Colonic mucosa (tissue), 4 donors: Measurements from ENCODE around the gene RBP2. TPM values are rescaled to one million over a fixed set of nuclear protein-coding genes. Genes with fewer than 3 reads are reported as not detected.

Experiments
- DNase-seq: peaks from one replicate; pipeline ENCODE4 v3.0.0-alpha.2; 2020
- H3K27ac ChIP-seq: fragments of 200-600 bp; one replicate; pipeline ENCODE4 v1.8.0; 2021
- H3K27me3 ChIP-seq: fragments of 200-600 bp; one replicate; pipeline ENCODE4 v1.8.0; 2021
- H3K36me3 ChIP-seq: fragments of 200-600 bp; one replicate; pipeline ENCODE4 v1.8.0; 2021
- H3K4me1 ChIP-seq: fragments of 200-600 bp; one replicate; pipeline ENCODE4 v1.8.0; 2021; ENCODE audit warnings: mild to moderate bottlenecking
- H3K4me3 ChIP-seq: fragments of 200-600 bp; one replicate; pipeline ENCODE4 v1.8.0; 2021
- H3K9ac ChIP-seq, 2 donors: one replicate each; pipeline ENCODE4 v1.7.0; 2013; ENCODE audit warnings: control low read depth in 2 of 2, low read depth in 2 of 2, low read length in 2 of 2
- H3K9me3 ChIP-seq: fragments of 200-600 bp; one replicate; pipeline ENCODE4 v1.8.0; 2021
- CTCF ChIP-seq: fragments of 200-600 bp; IDR thresholded peaks from one replicate; pipeline ENCODE4 v1.8.0; 2022; ENCODE audit warnings: antibody characterized with exemption, mild to moderate bottlenecking
- intact Hi-C: fragments of 100-400 bp; cut with DNase I; formaldehyde crosslinking; loops from one replicate; pipeline ENCODE4 v1.14.1; 2022
- total RNA-seq, 2 donors: library from RNA; stranded (reverse); fragmentation: NEBNext Ultra II Directional in 1 of 2; extraction: Animal tissue kit (Norgen Biotek cat#: 25700) in 1 of 2; gene quantifications; one replicate each; pipeline ENCODE4 v1.2.1, GENCODE V29; 2021
- donor health status: healthy.
- donor health status: DM: no; HTN: no; CAD: no.
- donor health status: DM: no; HTN: no; CAD: no.

Gene RBP2
- total RNA-seq, 2 donors from 2014 or later, result 1.4 to 3.1 TPM

- Histone ChIP-seq H3K27ac (no peak overlapping the region), H3K27me3 (no peaks in the 10 kb centered on the region), H3K9me3 (no peaks in the 10 kb centered on the region), H3K4me3 (no peak overlapping the region), H3K4me1 (no peaks in the 10 kb centered on the region), H3K36me3 (no peaks in the 10 kb centered on the region), H3K9ac (no peak overlapping the region)
- no peak for TF ChIP-seq CTCF
- DNase-seq, result no peak
- intact Hi-C loops, result no loop called here
These were observed 22.0 kb downstream of the RBP2 start for GRCh38 chr3:139454346-139454745.

DNA sequence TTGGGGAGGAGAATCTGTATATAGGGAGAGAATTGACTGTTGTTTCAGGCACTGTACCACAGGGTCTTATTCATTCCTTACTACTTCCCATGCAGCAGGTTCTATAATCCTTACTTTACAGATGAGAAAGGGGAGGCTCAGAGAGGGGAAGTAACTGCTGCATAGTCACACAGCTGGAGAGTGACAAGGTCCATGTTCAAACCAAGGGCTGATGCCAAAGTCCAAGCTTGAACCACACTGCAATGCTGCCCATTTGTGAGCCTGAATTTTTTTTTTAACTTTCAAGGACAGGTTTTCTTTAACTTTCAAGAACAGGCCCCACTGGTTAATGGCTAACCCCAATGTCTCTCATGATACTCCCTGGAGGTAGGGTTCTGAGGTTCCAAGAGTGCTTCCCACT is 26.2 kb downstream of the RBP2 start:
- Histone ChIP-seq H3K36me3 (no peaks in the 10 kb centered on the region), H3K27me3 (no peaks in the 10 kb centered on the region), H3K4me3 (no peak overlapping the region), H3K27ac (no peak overlapping the region), H3K9ac (no peak overlapping the region), H3K4me1 (no peaks in the 10 kb centered on the region), H3K9me3 (no peaks in the 10 kb centered on the region)
- DNase-seq, result no peak
- TF ChIP-seq CTCF, result no peak
- intact Hi-C loops, result no loop called here

DNA sequence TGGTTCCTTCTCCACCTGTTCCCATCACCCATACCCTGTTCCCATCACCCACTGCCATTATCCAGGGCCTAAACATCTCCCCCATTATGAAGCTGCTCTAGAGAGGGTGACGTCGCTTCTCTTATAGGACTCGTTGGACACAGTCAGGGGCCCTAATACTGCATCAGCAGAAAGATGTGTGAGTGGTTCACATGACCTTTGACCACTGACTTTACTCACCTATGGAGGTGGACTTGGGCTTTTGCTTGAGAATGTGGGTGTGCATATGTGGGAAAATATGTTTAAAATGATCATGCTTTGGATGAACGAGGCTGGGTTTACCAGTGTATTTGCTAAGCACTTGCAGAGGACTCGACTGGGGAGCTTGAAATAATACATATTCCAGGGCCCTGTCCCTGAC is 26.8 kb downstream of the RBP2 start:
- Histone ChIP-seq H3K27ac (no peak overlapping the region), H3K9me3 (no peaks in the 10 kb centered on the region), H3K4me3 (no peak overlapping the region), H3K9ac (no peak overlapping the region), H3K36me3 (no peaks in the 10 kb centered on the region), H3K4me1 (no peaks in the 10 kb centered on the region), H3K27me3 (no peaks in the 10 kb centered on the region)
- intact Hi-C loops, result no loop called here
- TF ChIP-seq CTCF, result no peak
- no peak for DNase-seq

DNA sequence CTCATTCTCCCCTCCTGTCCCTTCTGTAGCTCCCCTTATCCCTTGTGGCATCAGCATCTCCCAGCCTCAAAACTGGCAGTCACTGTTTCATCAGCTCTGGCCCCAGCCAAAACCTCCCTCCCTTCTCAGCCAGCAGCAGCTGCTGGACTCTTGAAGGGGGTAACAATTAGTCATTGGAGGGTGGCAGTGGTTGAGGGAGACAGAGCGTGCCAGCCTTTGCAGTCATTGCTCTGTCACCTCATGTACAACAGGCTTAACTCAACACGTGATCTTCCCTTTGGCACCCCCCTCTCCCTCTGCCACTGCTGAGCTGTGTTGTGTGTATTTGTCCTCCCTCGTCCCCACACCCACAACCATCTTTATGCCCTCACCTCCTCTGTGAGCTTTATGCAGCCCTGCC is 28.2 kb downstream of the RBP2 start:
- Histone ChIP-seq H3K36me3 (no peaks in the 10 kb centered on the region), H3K9me3 (no peaks in the 10 kb centered on the region), H3K4me1 (no peaks in the 10 kb centered on the region), H3K4me3 (no peak overlapping the region), H3K27ac (no peak overlapping the region), H3K9ac (no peak overlapping the region), H3K27me3 (no peaks in the 10 kb centered on the region)
- intact Hi-C loops, result no loop called here
- no peak for TF ChIP-seq CTCF
- DNase-seq, result no peak

- H3K4me1 ChIP-seq, result no peaks in the 10 kb centered on the region
- DNase-seq, result no peak
These were observed 28.8 kb downstream of the RBP2 start for GRCh38 chr3:139447486-139447885.

More at GRCh38 chr3:139447486-139447885, 28.8 kb downstream of the RBP2 start:
- H3K9ac ChIP-seq, result no peak overlapping the region
- intact Hi-C loops, result no loop called here
- TF ChIP-seq CTCF, result no peak
- no peak overlapping the region for H3K4me3 ChIP-seq
- H3K36me3 ChIP-seq, result no peaks in the 10 kb centered on the region
- no peaks in the 10 kb centered on the region for H3K27me3 ChIP-seq
- H3K9me3 ChIP-seq, result no peaks in the 10 kb centered on the region
- H3K27ac ChIP-seq, result no peak overlapping the region
